Caco-2 (cell line): Measurements from ENCODE around the gene SLC23A1. TPM values are rescaled to one million over a fixed set of nuclear protein-coding genes. Genes with fewer than 3 reads are reported as not detected.

Experiments used
- BruUV-seq: library from RNA; stranded (reverse); fragments of 400-500 nt; replicated peaks from 2 replicates; lab custom pipeline; 2021; lab: Mats Ljungman, UMichigan
- CTCF ChIA-PET: fragments of 300-600 bp; sonication (Branson Sonifier 250); formaldehyde crosslinking; loops from one replicate; lab custom pipeline; 2022; ENCODE audit warnings: antibody characterized with exemption; lab: Charles Lee
- POLR2A ChIA-PET: fragments of 300-600 bp; sonication (Branson Sonifier 250); formaldehyde crosslinking; loops from one replicate; lab custom pipeline; 2022; ENCODE audit warnings: antibody characterized with exemption; lab: Charles Lee
- DNase-seq, 2 experiments: peaks; one replicate each; pipeline versions ENCODE4 v3.0.0 to v3.0.0-alpha.2; 2020 to 2022
- H3K27me3 ChIP-seq: replicated peaks from 2 replicates; pipeline ENCODE4 v1.6.0; 2011; ENCODE audit warnings: low read length; ENCODE audit not compliant: control insufficient read depth, insufficient read depth
- H3K36me3 ChIP-seq: 2 replicates; pipeline ENCODE4 v1.5.1; 2011; ENCODE audit warnings: low read length; ENCODE audit not compliant: control insufficient read depth, insufficient read depth
- H3K4me1 ChIP-seq: fragments of 250-450 bp; sonication (Bioruptor Pico); 2 replicates; pipeline ENCODE4 v1.5.1; 2020; ENCODE audit warnings: mild to moderate bottlenecking
- H3K4me3 ChIP-seq: 2 replicates; pipeline ENCODE4 v1.5.1; 2011; ENCODE audit warnings: low read depth, mild to moderate bottlenecking, control low read depth, low read length
- H3K9me3 ChIP-seq: fragments of 250-450 bp; sonication (Bioruptor Pico); 2 replicates; pipeline ENCODE4 v1.5.1; 2020; ENCODE audit warnings: mild to moderate bottlenecking, moderate library complexity
- H3K27ac Mint-ChIP-seq: one replicate; pipeline ENCODE4 v1.8.0; 2022; ENCODE audit warnings: mixed read lengths; ENCODE audit not compliant: unreplicated experiment
- H3K27me3 Mint-ChIP-seq: one replicate; pipeline ENCODE4 v1.8.0; 2022; ENCODE audit warnings: mixed read lengths; ENCODE audit not compliant: insufficient read depth, unreplicated experiment
- H3K36me3 Mint-ChIP-seq: one replicate; pipeline ENCODE4 v1.8.0; 2022; ENCODE audit warnings: mild to moderate bottlenecking, mixed read lengths; ENCODE audit not compliant: insufficient read depth, unreplicated experiment
- H3K4me1 Mint-ChIP-seq: one replicate; pipeline ENCODE4 v1.8.0; 2022; ENCODE audit warnings: low read depth, mixed read lengths; ENCODE audit not compliant: unreplicated experiment
- H3K4me3 Mint-ChIP-seq: one replicate; pipeline ENCODE4 v1.8.0; 2022; ENCODE audit warnings: mild to moderate bottlenecking, moderate library complexity, mixed read lengths; ENCODE audit not compliant: unreplicated experiment
- H3K9me3 Mint-ChIP-seq: one replicate; pipeline ENCODE4 v1.8.0; 2022; ENCODE audit warnings: mixed read lengths; ENCODE audit not compliant: unreplicated experiment
- intact Hi-C: fragments of 100-400 bp; cut with micrococcal nuclease; formaldehyde crosslinking; loops from one replicate; pipeline ENCODE4 v1.10.0; 2022; ENCODE audit not compliant: unreplicated experiment
- total RNA-seq: library from RNA; stranded (reverse); gene quantifications from 2 replicates; pipeline ENCODE4 v1.2.3, GENCODE V29; 2022
- TF ChIP-seq, protein P1 (sequence below), 2 experiments: fragments of 200-600 bp in 1 of 2; IDR thresholded peaks; 1 replicate in 1 of 2; 2 replicates in 1 of 2; pipeline versions ENCODE4 v1.5.1 to v1.8.0; 2011 to 2022; ENCODE audit warnings: antibody characterized with exemption in 1 of 2, control low read depth in 1 of 2, inconsistent platforms in 1 of 2, low read depth in 1 of 2, low read length in 1 of 2, mild to moderate bottlenecking in 1 of 2, moderate library complexity in 1 of 2; ENCODE audit not compliant: insufficient read depth in 1 of 2, severe bottlenecking in 1 of 2, unreplicated experiment in 1 of 2

SLC23A1 gene
- total RNA-seq, 1 experiment from 2014 or later, result 20.4 TPM

DNA sequence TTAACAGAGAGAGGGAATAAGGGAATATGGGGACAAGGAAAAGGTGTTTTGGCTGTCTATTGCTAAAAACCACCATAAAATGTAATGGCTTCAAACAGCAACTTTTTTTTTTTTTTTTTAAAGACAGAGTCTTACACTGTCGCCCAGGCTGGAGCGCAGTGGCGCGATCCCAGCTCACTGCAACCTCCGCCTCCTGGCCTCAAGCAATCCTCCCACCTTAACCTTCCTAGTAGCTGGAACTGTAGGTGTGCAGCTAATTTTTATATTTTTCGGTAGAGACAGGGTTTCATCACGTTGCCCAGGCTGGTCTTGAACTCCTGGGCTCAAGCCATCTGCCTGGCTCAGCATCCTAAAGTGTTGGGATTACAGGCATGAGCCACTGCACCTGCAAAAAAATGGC is 25.1 kb upstream of the SLC23A1 start:
- no TSS peak for BruUV-seq
- no peaks in the 10 kb centered on the region for H3K27me3 ChIP-seq
- TF ChIP-seq, protein P1, sequence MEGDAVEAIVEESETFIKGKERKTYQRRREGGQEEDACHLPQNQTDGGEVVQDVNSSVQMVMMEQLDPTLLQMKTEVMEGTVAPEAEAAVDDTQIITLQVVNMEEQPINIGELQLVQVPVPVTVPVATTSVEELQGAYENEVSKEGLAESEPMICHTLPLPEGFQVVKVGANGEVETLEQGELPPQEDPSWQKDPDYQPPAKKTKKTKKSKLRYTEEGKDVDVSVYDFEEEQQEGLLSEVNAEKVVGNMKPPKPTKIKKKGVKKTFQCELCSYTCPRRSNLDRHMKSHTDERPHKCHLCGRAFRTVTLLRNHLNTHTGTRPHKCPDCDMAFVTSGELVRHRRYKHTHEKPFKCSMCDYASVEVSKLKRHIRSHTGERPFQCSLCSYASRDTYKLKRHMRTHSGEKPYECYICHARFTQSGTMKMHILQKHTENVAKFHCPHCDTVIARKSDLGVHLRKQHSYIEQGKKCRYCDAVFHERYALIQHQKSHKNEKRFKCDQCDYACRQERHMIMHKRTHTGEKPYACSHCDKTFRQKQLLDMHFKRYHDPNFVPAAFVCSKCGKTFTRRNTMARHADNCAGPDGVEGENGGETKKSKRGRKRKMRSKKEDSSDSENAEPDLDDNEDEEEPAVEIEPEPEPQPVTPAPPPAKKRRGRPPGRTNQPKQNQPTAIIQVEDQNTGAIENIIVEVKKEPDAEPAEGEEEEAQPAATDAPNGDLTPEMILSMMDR (IDR thresholded peaks at IDR 0.05; ENCODE audit: insufficient read depth in 1 of 2, low read depth in 1 of 2, low read length in 1 of 2, severe bottlenecking in 1 of 2, unreplicated experiment in 1 of 2), result no peak
- no peak overlapping the region for H3K4me3 ChIP-seq
- Mint-ChIP-seq H3K36me3 (peaks cover 8% of the 10 kb centered on the region), H3K27me3 (no peaks in the 10 kb centered on the region), H3K4me3 (no peak overlapping the region), H3K4me1 (peaks cover 7% of the 10 kb centered on the region), H3K9me3 (no peaks in the 10 kb centered on the region), H3K27ac (no peak overlapping the region)
- intact Hi-C loops, result no loop called here
- CTCF ChIA-PET, result no interaction called here
- POLR2A ChIA-PET, result no interaction called here
- no peaks in the 10 kb centered on the region for H3K9me3 ChIP-seq
- H3K36me3 ChIP-seq, result no peaks in the 10 kb centered on the region
- H3K4me1 ChIP-seq, result 0 out of 2 replicates have a peak, but pooled peaks cover 4% of the 10 kb centered on the region
- no peak for DNase-seq

DNA sequence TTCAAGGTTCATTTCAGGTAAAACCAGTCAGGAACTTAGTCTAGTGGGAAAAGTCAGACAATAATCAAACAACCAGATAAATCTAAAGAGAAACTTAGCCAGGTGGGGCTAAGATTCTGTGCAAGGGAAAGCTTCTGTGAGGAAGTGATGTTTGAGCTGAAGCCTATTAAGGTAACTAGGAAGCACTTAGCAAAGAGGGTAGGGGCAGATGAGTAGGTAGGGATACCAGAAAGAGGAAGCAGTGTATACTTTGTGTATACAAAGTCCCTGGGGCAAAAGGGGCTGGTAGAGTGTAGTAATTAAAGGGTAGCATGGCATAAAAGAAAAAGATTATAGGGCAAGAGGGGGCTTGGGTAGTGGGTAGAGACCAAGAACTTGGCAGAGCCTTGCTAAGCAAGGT is 24.4 kb upstream of the SLC23A1 start:
- BruUV-seq, result no TSS peak
- Mint-ChIP-seq H3K4me3 (no peak overlapping the region), H3K27me3 (no peaks in the 10 kb centered on the region), H3K4me1 (peaks cover 11% of the 10 kb centered on the region), H3K9me3 (no peaks in the 10 kb centered on the region), H3K36me3 (peaks cover 13% of the 10 kb centered on the region), H3K27ac (no peak overlapping the region)
- intact Hi-C loops, result no loop called here
- CTCF ChIA-PET, result no interaction called here
- H3K36me3 ChIP-seq, result no peaks in the 10 kb centered on the region
- POLR2A ChIA-PET, result no interaction called here
- TF ChIP-seq, protein P1 (IDR thresholded peaks at IDR 0.05; ENCODE audit: insufficient read depth in 1 of 2, low read depth in 1 of 2, low read length in 1 of 2, severe bottlenecking in 1 of 2, unreplicated experiment in 1 of 2), result no peak
- H3K4me3 ChIP-seq, result no peak overlapping the region
- no peaks in the 10 kb centered on the region for H3K9me3 ChIP-seq
- no peak for DNase-seq
- 0 out of 2 replicates have a peak, but pooled peaks cover 4% of the 10 kb centered on the region for H3K4me1 ChIP-seq
- no peaks in the 10 kb centered on the region for H3K27me3 ChIP-seq

GRCh38 chr5:139406963-139407362 is 23.9 kb upstream of the SLC23A1 start:
- H3K4me1 Mint-ChIP-seq, result peaks cover 13% of the 10 kb centered on the region
- Histone ChIP-seq H3K9me3 (no peaks in the 10 kb centered on the region), H3K4me1 (0 out of 2 replicates have a peak, but pooled peaks cover 4% of the 10 kb centered on the region), H3K27me3 (no peaks in the 10 kb centered on the region), H3K4me3 (no peak overlapping the region), H3K36me3 (no peaks in the 10 kb centered on the region)
- H3K36me3 Mint-ChIP-seq, result peaks cover 13% of the 10 kb centered on the region
- no peak for DNase-seq
- no peak overlapping the region for H3K4me3 Mint-ChIP-seq
- H3K27ac Mint-ChIP-seq, result no peak overlapping the region
- ChIA-PET POLR2A (interaction anchor here (0.5 to 0.6 kb wide), 3 partner anchors 33 to 304 kb away, joined by 3 to 4 read pairs (median 3); partner anchors contain the start of gene MATR3), CTCF (no interaction called here)
- TF ChIP-seq, protein P1 (IDR thresholded peaks at IDR 0.05; ENCODE audit: insufficient read depth in 1 of 2, low read depth in 1 of 2, low read length in 1 of 2, severe bottlenecking in 1 of 2, unreplicated experiment in 1 of 2), result no peak
- H3K27me3 Mint-ChIP-seq, result no peaks in the 10 kb centered on the region
- H3K9me3 Mint-ChIP-seq, result no peaks in the 10 kb centered on the region
- intact Hi-C loops, result no loop called here
- BruUV-seq, result no TSS peak
